ENCODE results near the gene BMAL1.

- no peak for TF ChIP-seq CTCF (IDR thresholded peaks at IDR 0.05; ENCODE audit: borderline replicate concordance, extremely low read depth, low read length, poor library complexity, severe bottlenecking)
- TF ChIP-seq EZH2 (IDR thresholded peaks at IDR 0.05; ENCODE audit: borderline replicate concordance, low read depth, low read length, severe bottlenecking), result no peak
Measured at GRCh38 chr11:13321431-13321830, 43.8 kb downstream of the BMAL1 start.

Data from DND-41 (cell line).